Mammary epithelial cell (primary cell): ENCODE results near the gene AGAP1.

Source experiments
- EZH2 ChIP-seq: IDR thresholded peaks from 2 replicates; pipeline ENCODE4 v1.6.1; 2012; ENCODE audit warnings: low read length, inconsistent platforms, borderline replicate concordance
- TF ChIP-seq, protein P1 (sequence below), 2 donors: IDR thresholded peaks in 1 of 2; conservative IDR thresholded peaks in 1 of 2; 2 replicates each; pipeline ENCODE4 v1.5.1; 2011 to 2012; ENCODE audit warnings: inconsistent platforms in 2 of 2, low read length in 2 of 2, mild to moderate bottlenecking in 2 of 2, control low read depth in 1 of 2, low read depth in 1 of 2; ENCODE audit not compliant: insufficient read depth in 1 of 2; ENCODE audit errors: extremely low read depth in 1 of 2

DNA sequence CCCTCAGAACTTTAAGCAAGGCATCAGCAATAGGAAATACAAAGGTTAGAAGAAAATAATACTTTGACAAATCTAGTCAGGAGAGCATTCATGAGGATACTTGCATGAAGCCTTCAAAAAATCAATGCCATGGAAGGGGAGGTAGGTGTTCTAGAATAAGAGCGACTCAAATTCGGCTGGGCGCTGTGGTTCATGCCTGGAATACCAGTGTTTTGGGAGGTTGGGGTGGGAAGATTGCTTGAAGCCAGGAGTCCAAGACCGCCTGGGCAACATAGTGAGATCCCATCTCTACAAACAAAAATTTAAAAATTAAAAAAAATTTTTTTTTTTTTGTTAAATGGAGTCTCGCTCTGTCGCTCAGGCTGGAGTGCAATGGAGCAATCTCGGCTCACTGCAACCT is 652.6 kb downstream of the AGAP1 start:
- TF ChIP-seq, protein P1, sequence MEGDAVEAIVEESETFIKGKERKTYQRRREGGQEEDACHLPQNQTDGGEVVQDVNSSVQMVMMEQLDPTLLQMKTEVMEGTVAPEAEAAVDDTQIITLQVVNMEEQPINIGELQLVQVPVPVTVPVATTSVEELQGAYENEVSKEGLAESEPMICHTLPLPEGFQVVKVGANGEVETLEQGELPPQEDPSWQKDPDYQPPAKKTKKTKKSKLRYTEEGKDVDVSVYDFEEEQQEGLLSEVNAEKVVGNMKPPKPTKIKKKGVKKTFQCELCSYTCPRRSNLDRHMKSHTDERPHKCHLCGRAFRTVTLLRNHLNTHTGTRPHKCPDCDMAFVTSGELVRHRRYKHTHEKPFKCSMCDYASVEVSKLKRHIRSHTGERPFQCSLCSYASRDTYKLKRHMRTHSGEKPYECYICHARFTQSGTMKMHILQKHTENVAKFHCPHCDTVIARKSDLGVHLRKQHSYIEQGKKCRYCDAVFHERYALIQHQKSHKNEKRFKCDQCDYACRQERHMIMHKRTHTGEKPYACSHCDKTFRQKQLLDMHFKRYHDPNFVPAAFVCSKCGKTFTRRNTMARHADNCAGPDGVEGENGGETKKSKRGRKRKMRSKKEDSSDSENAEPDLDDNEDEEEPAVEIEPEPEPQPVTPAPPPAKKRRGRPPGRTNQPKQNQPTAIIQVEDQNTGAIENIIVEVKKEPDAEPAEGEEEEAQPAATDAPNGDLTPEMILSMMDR (conservative IDR thresholded peaks at IDR 0.05 in 1 of 2, IDR thresholded peaks at IDR 0.05 in 1 of 2; ENCODE audit: extremely low read depth in 1 of 2, insufficient read depth in 1 of 2, low read depth in 1 of 2, low read length in 2 of 2) = no peak
- TF ChIP-seq EZH2 = no peak
